ENCODE measurements around the gene GPM6B.
A peak's percentile ranks its signal among the peaks of the same experiment; 100 is the strongest.
"Not testable (repeated sequence)": the region's sequence is repeated elsewhere in the genome, so short reads cannot be mapped to it uniquely, and the experiment has no call there.

The GPM6B gene

DNA sequence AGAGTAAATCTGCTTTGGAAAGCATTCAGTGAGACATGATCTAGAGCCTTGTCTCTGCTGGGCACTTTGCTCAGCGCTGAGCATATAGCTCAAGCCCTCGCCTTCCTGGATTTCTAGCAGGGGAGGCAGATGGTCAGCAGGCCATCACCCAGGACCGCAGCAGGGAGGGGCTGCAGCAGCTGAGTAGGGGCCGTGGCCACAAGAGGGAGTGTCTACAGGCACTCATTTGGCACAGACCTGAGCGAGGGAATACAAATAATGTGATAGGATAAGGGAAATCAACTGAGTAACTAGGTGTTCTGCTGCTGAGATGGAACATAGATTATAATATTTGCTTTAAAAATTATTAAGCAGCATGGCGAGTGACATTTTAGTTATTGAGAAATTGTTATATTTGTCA lies 52.1 kb downstream of the GPM6B start:
- no peak for DNase-seq (ENCODE audit: low spot score)

DNA sequence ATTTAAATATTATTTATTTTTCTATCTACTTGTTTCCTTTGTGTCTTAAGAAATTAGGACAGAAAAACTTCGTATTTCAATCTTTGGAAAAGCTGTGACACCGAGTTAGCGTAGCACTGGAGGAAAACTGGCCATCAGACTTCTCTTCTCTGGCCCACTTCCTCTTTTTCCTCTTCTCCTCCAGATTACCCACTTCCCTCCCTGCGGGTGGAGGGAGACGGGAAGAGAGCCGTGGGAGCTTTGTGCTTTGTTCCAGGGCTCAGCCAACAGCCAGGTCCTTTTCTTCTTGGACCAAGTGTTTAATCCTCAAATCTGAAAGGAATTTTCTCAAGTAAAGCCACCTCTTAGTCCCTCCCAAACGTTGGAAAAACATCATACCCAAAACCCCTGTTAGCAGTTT lies 52.6 kb downstream of the GPM6B start:
- DNase-seq (ENCODE audit: low spot score) = no peak

DNA sequence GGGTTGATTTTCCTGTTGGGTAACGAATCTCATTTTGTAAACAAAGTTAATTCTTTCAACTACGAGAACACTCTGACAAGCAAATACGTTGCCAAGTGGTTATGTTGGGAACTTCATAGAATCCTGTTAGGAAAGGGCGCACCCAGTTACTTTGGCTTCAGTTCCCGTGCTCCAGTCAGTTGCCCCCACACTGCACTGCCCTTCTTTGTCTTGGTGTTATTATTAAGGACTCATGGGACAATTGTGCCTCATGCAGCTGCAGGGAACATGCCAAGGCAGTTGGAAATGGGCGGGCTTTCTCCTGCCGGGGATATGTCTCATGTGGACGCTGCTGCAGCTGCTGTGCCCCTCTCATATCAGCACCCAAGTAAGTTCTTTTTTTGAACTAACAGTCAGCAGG lies 53.4 kb downstream of the GPM6B start:
- no peak for DNase-seq (ENCODE audit: low spot score)

DNA sequence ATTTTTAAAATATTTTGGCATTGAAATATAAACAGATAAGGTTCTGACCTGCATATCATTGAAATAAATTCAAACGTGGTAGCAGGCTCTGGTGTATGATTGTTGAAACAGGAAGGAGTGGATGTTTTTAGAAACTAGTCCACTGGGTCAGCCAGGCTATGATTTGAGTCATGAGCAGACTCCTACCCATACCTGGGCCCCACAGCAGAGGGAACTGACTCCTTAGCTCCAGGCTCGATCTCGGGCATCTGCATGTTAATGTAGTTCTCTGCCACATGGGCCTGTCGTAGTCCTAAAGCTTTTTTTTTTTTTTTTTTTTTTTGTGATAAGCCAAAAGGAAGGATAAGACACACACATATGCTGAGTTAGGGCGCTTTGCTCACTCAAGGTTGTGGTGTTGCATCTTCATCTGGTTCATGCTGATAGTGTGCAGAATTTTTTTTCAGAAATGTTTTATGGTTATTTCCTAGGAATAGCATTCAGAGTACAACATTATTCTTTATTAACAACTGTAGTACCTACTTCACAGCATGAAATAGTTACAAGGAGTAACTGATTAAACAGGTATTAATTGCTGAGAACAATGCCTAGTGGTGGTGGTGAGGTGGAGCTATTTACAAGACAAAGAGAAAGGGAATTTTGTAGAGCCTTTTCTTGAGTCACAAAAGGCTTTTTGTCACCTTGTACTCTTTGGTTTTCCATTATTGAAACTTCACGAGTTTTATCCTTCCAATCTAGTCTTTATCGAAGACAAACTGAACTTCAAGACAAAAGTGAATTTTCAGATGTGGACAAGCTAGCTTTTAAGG lies 55.1 kb downstream of the GPM6B start:
- DNase-seq (ENCODE audit: low spot score) = no peak

DNA sequence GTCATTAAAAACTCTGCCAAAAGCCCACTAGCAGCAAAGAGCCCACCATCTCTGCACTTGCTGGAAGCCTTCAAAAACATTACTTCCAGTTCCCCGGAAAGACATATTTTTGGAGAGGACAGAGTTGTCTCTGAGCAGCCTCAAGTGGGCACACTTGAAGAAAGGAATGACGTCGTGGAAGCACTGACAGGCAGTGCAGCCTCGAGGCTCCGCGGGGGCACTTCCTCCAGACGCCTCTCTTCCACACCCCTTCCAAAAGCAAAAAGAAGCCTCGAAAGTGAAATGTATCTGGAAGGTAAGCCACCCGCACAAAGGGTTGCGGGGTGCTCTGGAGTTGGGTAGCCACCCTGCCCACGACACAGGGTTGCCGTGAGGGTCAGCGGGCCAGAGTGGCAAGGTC lies 56.5 kb downstream of the GPM6B start:
- DNase-seq (ENCODE audit: low spot score) = no peak

DNA sequence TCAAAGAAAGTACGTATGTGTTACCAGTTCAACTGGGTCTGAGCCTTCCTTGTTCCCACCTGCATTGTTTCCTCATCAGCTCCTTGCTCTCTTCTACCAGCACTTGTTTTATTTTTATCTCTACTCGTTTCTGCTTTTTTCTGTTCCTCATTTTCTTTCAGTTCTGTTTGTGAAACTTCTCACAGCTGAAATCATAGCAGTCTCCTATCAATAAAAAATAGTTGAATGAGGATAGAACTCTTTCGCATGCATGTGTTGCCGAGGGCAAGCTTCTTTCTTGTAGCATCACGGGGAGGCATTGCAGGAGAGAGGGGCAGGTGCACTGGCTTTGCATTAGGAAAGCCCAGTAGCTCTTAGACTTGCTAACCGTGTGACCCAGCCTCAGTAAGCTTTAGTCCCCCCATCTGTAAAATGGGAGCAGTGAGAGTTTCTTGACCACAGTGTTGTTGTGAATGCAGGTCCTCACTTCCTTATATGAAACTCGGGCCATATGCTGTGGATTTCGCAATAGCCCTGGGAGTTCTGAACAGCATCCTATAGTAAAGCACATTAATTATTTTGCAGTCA lies 57.7 kb downstream of the GPM6B start:
- no peak for DNase-seq (ENCODE audit: low spot score)

DNA sequence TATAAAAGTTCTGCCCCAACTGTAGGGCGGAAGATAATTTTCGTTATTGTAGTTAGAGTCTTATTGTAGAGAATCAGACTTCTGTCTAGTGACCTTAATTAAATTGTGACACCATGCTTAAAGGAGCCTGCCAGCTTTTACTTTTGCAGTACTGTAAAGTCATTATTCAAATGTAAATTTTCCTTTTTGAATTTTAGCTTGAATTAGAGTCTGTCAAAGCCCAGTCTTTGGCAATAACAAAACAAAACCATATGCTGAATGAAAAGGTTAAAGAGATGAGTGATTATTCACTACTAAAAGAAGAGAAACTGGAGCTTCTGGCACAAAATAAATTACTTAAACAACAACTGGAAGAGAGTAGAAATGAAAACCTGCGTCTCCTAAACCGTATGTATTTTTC lies 60.5 kb downstream of the GPM6B start:
- DNase-seq (ENCODE audit: low spot score) = no peak

DNA sequence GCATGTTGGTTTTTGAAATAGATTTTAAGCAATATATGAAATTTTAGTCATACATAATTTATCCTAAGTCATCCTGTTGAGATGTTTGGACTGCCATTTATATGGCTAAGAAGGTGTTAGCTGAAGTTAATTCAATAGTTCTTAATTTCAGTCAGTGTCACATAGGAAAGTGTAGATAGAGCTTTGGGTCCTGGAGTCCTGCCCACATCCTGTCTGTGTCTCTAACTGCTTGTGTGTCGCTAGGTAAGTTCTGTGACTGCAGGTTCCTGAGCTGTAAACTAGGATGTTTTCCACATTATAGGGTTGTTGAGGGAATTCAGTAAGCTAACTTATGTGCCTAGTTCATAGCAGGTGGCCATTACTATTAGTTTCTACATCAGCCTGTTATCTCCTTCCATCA lies 61.6 kb downstream of the GPM6B start:
- peak; percentile 25 for DNase-seq (ENCODE audit: low spot score)

DNA sequence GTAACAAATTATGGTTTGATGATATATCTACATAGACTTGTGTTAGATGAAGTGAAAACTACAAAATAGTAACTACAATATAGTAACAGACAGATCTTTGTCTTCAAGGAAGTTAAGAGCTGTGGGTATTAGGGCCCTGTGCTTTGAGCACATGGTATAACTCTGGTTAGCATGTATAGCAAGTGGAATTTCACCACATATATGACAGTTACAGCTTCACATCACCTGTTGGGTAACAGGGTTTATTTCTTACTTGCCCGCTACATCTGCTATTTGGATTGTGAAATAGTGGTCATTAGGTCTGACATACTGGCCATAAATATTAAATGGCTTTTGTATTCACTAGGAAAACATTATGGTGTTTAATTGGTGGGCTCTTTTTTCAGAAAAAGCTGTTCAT lies 62.1 kb downstream of the GPM6B start:
- DNase-seq (ENCODE audit: low spot score) = no peak

DNA sequence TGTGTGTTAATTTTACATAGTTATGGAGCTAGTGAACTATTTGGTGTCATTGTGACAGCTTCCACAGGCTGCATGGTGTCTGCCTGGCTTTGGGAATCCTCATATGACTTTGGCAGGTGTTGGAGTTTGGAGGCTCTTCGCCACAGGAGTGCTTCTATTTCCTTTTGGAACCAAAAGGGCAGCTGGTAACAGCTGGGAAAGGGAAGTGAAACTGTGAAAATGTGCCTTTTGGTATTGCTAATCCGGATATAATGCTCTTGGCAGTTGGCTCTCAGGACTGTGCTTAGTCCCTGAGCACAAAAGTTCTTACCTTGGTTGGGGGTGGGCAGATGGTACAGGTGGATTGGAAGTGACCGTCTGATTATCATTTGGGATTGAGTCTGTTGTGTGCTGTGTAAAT lies 64.2 kb downstream of the GPM6B start:
- no peak for DNase-seq (ENCODE audit: low spot score)

DNA sequence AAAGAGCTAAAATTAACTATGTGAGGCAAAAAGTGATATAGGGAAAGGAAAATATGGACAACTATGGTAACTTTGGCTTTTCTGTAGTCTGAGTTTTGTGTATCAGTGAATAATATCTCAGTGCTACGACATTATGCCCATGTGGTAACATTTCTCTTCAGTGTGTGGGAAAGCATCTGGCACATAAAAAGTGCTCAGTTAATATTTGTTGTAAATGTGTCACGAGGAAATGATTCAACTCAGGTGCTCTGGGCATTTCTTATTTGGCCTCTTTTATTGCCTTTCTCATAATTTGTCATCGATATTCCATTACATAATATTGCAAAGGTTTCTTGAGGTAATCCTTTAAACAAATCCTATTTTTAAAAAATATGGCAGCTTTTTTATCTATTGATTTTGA lies 64.8 kb downstream of the GPM6B start:
- DNase-seq (ENCODE audit: low spot score) = no peak

DNA sequence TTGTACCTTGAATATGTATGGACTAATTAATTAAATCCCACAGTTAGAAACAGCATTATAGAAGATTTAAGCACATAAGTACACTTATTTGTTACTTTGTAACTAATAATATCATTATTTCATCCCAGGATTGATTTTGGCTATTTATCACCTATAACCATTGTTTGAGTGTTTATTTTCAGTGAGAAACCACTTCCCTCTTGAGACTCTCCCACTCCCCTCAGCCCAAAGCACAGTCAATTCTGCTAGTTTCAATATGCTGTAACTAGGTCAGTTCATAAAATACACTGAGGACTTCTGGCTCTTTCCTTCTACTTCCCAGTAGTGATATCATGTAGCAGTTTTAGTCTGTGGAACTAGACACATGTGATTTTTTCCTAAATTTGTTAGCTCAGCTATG lies 66.1 kb downstream of the GPM6B start:
- DNase-seq (ENCODE audit: low spot score) = no peak

DNA sequence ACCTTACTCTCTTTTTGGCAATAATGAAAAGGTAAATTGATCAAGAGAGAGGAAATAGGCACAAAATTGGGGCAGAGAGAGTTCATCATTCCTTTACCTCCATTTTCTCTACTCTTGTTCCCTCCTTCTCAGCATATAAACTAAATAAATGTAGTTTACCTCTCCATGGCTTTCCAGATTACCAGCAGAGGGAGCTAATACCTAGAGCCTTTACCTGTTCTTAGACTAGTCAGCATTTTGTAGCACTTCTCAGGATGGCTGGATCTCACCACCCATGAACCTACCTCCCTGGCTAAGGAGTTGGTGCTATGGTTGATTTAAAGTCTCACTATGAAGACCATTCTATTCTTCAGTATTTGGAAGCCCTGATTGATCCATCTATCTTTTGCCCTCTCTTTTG lies 66.7 kb downstream of the GPM6B start:
- peak; percentile 52 for DNase-seq (ENCODE audit: low spot score)

DNA sequence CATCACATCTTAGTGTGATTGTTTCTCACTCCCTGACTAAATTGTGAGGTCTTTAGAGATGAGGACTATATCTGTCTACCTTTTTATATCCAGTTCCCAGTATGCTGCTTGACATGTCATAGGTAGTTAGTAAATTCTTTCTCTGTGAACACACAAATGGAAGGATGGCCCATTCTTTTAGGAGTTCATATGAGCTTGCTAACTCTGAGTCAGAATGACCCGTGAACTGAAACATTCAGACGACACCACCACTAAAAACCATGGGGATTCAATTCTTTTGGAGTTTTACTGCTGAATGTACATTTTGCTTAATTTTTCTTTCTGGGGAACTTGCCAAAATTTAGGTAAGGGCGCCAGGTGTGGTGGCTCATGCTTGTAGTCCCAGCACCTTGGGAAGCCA lies 68.4 kb downstream of the GPM6B start:
- no peak for DNase-seq (ENCODE audit: low spot score)

DNA sequence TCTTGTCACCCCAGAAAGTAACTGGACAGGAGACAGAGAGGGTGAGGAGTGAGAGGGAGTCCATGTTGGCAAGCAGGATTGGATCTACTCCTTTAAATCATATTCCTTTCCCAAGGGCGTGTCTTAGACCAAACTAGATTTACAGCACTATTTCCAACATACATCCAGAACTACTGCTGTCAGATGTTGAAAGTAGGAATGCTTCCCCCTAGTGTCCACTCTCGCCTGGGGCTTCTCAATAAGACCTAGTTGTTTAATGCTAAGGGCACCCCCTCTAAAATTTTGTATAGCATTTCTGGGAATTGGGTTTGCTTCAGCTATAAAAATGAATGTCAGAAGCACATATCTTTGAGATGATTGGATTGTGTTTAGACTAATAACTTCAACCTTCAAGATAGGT lies 69.1 kb downstream of the GPM6B start:
- peak; percentile 33 for DNase-seq (ENCODE audit: low spot score)

DNA sequence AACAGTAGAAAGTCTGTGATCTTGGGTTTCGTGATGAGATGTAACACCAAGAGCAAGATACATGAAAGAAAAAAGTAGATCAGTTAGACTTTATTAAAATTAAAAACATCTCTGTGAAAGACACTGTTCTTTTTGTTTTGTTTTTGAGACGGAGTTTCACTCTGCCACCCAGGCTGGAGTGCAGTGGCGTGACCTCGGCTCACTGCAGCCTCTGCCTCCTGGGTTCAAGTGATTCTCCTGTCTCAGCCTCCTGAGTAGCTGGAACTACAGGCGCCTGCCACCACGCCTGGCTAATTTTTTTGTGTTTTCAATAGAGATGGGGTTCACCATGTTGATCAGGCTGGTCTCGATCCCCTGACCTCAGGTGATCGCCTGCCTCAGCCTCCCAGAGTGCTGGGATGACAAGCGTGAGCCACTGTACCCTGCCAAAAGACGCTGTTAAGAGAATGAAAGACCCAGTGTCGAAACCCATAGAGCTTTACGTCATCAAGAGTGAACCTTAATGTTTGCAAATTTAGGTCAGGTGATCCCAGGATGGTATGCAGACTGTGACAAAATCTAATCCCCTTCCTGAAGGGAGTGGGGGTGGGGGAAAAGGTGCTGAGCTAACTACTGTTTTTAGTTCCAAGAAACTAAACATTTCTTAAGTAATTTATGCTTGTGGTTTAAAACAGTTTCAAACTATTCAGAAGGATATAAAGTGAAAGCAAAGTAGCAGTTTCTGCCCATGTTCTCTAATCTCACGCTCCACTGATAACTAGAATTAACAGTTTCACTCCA lies 74.3 kb downstream of the GPM6B start:
- DNase-seq (ENCODE audit: low spot score) = peak; percentile 68

DNA sequence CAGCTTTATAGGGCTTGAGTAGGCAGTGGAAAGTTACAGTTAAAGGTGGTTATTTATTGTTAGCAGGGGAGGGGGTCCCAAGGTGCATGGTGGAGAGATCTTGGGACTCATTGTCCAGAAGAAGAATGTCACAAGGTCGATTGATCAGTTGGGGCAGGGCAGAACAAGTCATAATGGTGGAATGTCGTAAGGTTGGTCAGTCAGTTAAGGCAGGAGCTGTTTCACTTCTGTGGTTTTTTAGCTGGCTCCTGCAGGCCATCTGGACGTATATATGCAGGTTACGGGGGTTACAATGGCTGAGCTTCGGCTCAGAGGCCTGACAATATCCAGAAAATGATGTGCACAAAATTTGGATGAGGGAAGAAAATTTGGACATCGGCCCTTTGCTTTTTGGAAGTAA lies 75.2 kb downstream of the GPM6B start:
- no peak for DNase-seq (ENCODE audit: low spot score)

DNA sequence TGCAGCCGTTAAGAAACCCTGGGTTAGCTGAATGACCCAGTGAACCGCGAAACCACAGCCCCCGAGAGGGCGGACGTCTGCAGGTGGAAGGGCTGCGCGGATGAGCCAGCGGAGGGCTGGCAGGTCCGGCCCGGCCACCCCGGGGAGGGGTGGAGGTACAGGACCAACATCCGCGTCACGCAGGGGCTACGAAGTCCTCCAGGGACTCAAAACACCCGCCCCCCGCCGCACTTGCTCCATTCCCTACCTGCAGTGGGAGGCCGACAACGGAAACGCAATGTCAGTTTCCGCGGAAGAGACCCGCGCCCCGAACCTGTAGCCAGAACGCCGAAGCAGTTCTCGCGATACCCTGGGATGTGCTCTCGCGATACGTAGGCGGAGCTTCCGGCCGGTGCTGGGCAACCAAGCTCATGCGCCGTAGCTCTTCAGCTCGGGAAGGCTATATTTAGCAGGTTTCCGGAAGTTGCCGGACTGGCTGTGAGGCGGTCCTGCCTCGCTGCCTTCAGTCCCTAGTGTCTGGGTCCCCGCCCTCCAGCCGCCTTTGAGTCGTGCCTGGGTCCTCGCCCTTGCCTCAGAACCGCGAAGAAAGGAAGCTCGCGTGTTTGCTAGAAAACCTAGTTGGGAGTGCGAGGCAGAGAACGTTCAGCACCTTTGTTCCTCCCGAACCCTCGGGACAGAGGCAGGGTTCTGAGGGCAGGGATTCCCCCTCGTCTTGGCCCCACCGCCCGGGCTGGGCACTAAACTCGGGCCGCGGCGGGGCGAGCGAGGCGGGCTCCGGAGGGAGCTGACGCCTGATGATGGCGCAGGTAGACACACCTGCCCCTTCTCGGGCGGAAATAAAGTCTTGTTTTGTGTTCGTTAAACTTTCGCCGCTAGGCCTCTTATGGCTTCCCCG lies 82.4 kb downstream of the GPM6B start, which contains the start of the genes OFD1 and TRAPPC2:
OFD1 (plus strand) TSS at position 471 of the 895 bp plus-strand sequence; CDS start at position 795, 324 bp downstream.
TRAPPC2 (minus strand) TSS at position 343 of the 895 bp plus-strand sequence. CDS start 14,657 bp downstream, outside the sequence.
- DNase-seq (ENCODE audit: low spot score) = peak; percentile 92

DNA sequence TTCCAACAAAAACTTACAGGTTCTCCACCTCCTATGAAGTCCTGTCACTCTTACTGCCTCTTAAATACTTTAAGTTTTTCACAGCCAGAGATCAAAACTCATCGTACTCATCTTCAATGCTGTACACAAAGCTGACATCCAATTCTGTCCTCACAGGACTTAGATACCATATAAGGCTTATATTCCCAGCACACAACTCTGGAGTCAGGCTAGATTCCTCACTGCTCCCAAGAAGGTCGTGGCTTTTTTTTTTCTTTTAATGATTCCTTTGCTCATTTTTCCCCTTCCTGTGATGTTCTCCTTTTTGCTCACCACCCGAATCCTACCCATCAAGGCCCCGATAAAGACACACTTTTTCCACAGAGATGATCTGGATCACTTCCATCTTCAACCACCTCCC lies 83.4 kb downstream of the GPM6B start:
- DNase-seq (ENCODE audit: low spot score) = no peak

DNA sequence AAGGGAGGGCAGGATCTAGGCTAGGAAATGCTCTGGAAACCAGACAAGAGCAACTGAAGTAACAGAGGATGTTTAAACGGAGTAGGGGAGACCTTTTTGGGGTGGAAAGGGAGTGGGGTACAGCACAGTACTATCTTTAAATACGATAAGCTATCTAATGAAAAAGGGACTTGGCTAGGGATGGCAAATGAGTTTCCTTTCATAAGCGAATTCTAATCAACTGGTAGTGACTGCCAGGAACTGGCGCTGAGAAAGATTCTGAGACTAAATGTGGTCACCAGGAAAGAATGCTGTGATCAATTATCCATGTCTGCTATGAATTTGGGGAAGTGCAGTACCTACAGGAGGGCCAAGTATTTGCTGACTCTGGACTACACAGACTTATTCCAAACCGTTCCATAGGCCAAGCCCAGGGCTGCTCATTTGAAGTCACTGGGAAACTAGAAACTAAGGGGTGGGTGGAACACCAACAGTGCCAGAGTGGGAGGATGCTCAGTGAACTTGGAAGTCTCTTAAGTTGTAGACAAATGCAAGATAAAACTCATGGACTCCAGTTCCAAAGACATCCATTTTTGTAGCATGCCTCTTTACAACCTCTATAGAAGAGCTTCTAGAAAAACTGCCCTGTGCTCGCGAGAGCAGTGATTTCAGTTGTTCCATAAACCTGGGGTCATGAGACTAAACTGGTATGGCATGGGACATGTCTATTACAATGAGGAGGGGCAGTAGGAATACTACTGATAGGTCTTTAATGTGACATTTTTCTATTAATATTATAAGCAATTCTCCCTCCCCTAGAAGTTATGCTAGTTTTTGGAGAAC lies 84.4 kb downstream of the GPM6B start:
- DNase-seq (ENCODE audit: low spot score) = no peak

DNA sequence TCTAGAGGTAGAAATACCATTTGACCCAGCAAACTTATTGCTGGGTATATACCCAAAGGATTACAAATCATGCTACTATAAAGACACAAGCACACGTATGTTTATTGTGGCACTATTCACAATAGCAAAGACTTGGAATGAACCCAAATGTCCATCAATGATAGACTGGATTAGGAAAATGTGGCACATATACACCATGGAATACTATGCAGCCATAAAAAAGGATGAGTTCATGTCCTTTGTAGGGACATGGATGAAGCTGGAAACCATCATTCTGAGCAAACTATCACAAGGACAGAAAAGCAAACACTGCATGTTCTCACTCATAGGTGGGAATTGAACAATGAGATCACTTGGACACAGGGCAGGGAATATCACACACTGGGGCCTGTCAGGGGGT lies 86.4 kb downstream of the GPM6B start:
- not testable (repeated sequence) for DNase-seq (ENCODE audit: low spot score)

Data from CD4-positive, alpha-beta T cell treated with Interleukin-15 for 4 hours (primary cell).